ENCODE measurements around the gene ZIC1.

GRCh38 chr3:147379651-147380050, 29.5 kb upstream of the ZIC1 start:
- no peak for TF ChIP-seq CTCF (IDR thresholded peaks at IDR 0.05; ENCODE audit: low read depth, low read length)
- no peak for TF ChIP-seq POLR2A (IDR thresholded peaks at IDR 0.05; ENCODE audit: extremely low read depth, insufficient read length)
- no peak for TF ChIP-seq MAX (IDR thresholded peaks at IDR 0.05; ENCODE audit: low read depth, low read length)
- TF ChIP-seq MYC (IDR thresholded peaks at IDR 0.05; ENCODE audit: low read depth, low read length): no peak
